Memory B cell (primary cell): ENCODE measurements around the gene MRPL28.

Experiments
- ATAC-seq: fragments of 150-1000 bp; cut with Tn5 transposase; 2 replicates; pipeline ENCODE4 v1.10.0; 2021; ENCODE audit warnings: low read depth, mild to moderate bottlenecking, moderate library complexity
- DNase-seq, 2 donors: peaks; one replicate each; pipeline ENCODE4 v3.0.0; 2022; ENCODE audit warnings: low spot score in 2 of 2
- H3K27ac Mint-ChIP-seq: one replicate; pipeline ENCODE4 v1.8.0; 2022; ENCODE audit warnings: mild to moderate bottlenecking, moderate library complexity, mixed read lengths
- H3K27me3 Mint-ChIP-seq: one replicate; pipeline ENCODE4 v1.8.0; 2022; ENCODE audit warnings: mixed read lengths
- H3K36me3 Mint-ChIP-seq: one replicate; pipeline ENCODE4 v1.8.0; 2022; ENCODE audit warnings: mild to moderate bottlenecking, mixed read lengths
- H3K4me1 Mint-ChIP-seq: one replicate; pipeline ENCODE4 v1.8.0; 2022; ENCODE audit warnings: mixed read lengths
- H3K4me3 Mint-ChIP-seq: one replicate; pipeline ENCODE4 v1.8.0; 2022; ENCODE audit warnings: mild to moderate bottlenecking, moderate library complexity, mixed read lengths
- H3K9me3 Mint-ChIP-seq: one replicate; pipeline ENCODE4 v1.8.0; 2022; ENCODE audit warnings: mixed read lengths

Gene MRPL28

GRCh38 chr16:373020-373598, 2.8 kb upstream of the MRPL28 start:
- Mint-ChIP-seq H3K27me3 (no peaks in the 10 kb centered on the region), H3K4me3 (peak overlapping the region; percentile 21), H3K9me3 (no peaks in the 10 kb centered on the region), H3K36me3 (peaks cover 14% of the 10 kb centered on the region), H3K4me1 (peaks cover 6% of the 10 kb centered on the region), H3K27ac (no peak overlapping the region)
- no peak for ATAC-seq
- no peak for DNase-seq

- DNase-seq: no peak
- Mint-ChIP-seq H3K9me3 (no peaks in the 10 kb centered on the region), H3K27me3 (no peaks in the 10 kb centered on the region), H3K4me1 (peaks cover 6% of the 10 kb centered on the region), H3K36me3 (peaks cover 15% of the 10 kb centered on the region), H3K4me3 (no peak overlapping the region), H3K27ac (no peak overlapping the region)
- ATAC-seq: no peak
Observed at GRCh38 chr16:372302-372983, 2.1 kb upstream of the MRPL28 start.

- Mint-ChIP-seq H3K4me1 (peaks cover 6% of the 10 kb centered on the region), H3K27me3 (no peaks in the 10 kb centered on the region), H3K9me3 (no peaks in the 10 kb centered on the region), H3K36me3 (peaks cover 18% of the 10 kb centered on the region), H3K4me3 (peak overlapping the region; percentile 65), H3K27ac (no peak overlapping the region)
- DNase-seq (no peak), ATAC-seq (no peak)
Observed at GRCh38 chr16:371515-372301, 1.4 kb upstream of the MRPL28 start.

GRCh38 chr16:370979-371514, 709 bp upstream of the MRPL28 start:
- ATAC-seq (no peak), DNase-seq (no peak)
- no peaks in the 10 kb centered on the region for H3K27me3 Mint-ChIP-seq

GRCh38 chr16:369866-370436, 387 bp downstream of the MRPL28 start:
- peak overlapping the region; percentile 88 for H3K27ac Mint-ChIP-seq
- peaks cover 6% of the 10 kb centered on the region for H3K4me1 Mint-ChIP-seq
- H3K36me3 Mint-ChIP-seq: peaks cover 20% of the 10 kb centered on the region
- ATAC-seq: no peak
- no peaks in the 10 kb centered on the region for H3K9me3 Mint-ChIP-seq
- peak overlapping the region; percentile 56 for H3K4me3 Mint-ChIP-seq
- no peak for DNase-seq
- no peaks in the 10 kb centered on the region for H3K27me3 Mint-ChIP-seq

More at GRCh38 chr16:370979-371514, 709 bp upstream of the MRPL28 start:
- no peaks in the 10 kb centered on the region for H3K9me3 Mint-ChIP-seq
- H3K4me3 Mint-ChIP-seq: peak overlapping the region; percentile 95
- H3K36me3 Mint-ChIP-seq: peaks cover 20% of the 10 kb centered on the region
- H3K27ac Mint-ChIP-seq: no peak overlapping the region
- H3K4me1 Mint-ChIP-seq: peaks cover 6% of the 10 kb centered on the region

GRCh38 chr16:369275-369865, 968 bp downstream of the MRPL28 start:
- H3K4me3 Mint-ChIP-seq: peak overlapping the region; percentile 43
- DNase-seq: no peak

GRCh38 chr16:368388-369158, 1.8 kb downstream of the MRPL28 start:
- ATAC-seq (no peak), DNase-seq (no peak)
- peaks cover 3% of the 10 kb centered on the region for H3K27me3 Mint-ChIP-seq
- peaks cover 6% of the 10 kb centered on the region for H3K4me1 Mint-ChIP-seq
- no peak overlapping the region for H3K27ac Mint-ChIP-seq
- H3K36me3 Mint-ChIP-seq: peaks cover 18% of the 10 kb centered on the region
- no peaks in the 10 kb centered on the region for H3K9me3 Mint-ChIP-seq
- H3K4me3 Mint-ChIP-seq: no peak overlapping the region

More at GRCh38 chr16:369275-369865, 968 bp downstream of the MRPL28 start:
- peaks cover 20% of the 10 kb centered on the region for H3K36me3 Mint-ChIP-seq
- no peaks in the 10 kb centered on the region for H3K9me3 Mint-ChIP-seq
- H3K27ac Mint-ChIP-seq: no peak overlapping the region
- H3K27me3 Mint-ChIP-seq: no peaks in the 10 kb centered on the region
- H3K4me1 Mint-ChIP-seq: peaks cover 6% of the 10 kb centered on the region
- no peak for ATAC-seq

- Mint-ChIP-seq H3K9me3 (no peaks in the 10 kb centered on the region), H3K27me3 (peaks cover 6% of the 10 kb centered on the region), H3K4me3 (no peak overlapping the region), H3K27ac (no peak overlapping the region), H3K4me1 (peaks cover 6% of the 10 kb centered on the region), H3K36me3 (peaks cover 15% of the 10 kb centered on the region)
- no peak for DNase-seq
- ATAC-seq: no peak
Observed at GRCh38 chr16:367333-367903, 2.9 kb downstream of the MRPL28 start.

GRCh38 chr16:366476-366875, 3.9 kb downstream of the MRPL28 start:
- Mint-ChIP-seq H3K4me3 (no peak overlapping the region), H3K4me1 (peaks cover 11% of the 10 kb centered on the region), H3K9me3 (no peaks in the 10 kb centered on the region), H3K27ac (no peak overlapping the region), H3K36me3 (peaks cover 15% of the 10 kb centered on the region), H3K27me3 (peaks cover 10% of the 10 kb centered on the region)
- no peak for ATAC-seq
- no peak for DNase-seq

GRCh38 chr16:364595-365491, 5.5 kb downstream of the MRPL28 start:
- no peak for ATAC-seq
- Mint-ChIP-seq H3K27ac (no peak overlapping the region), H3K4me1 (peaks cover 7% of the 10 kb centered on the region), H3K9me3 (no peaks in the 10 kb centered on the region), H3K4me3 (no peak overlapping the region), H3K36me3 (peaks cover 12% of the 10 kb centered on the region), H3K27me3 (peaks cover 10% of the 10 kb centered on the region)
- DNase-seq: no peak

- no peak for ATAC-seq
- H3K4me1 Mint-ChIP-seq: peaks cover 5% of the 10 kb centered on the region
Observed at GRCh38 chr16:363766-364490, 6.4 kb downstream of the MRPL28 start.

More at GRCh38 chr16:363766-364490, 6.4 kb downstream of the MRPL28 start:
- Mint-ChIP-seq H3K27ac (no peak overlapping the region), H3K9me3 (no peaks in the 10 kb centered on the region), H3K36me3 (peaks cover 11% of the 10 kb centered on the region), H3K4me3 (no peak overlapping the region), H3K27me3 (peaks cover 10% of the 10 kb centered on the region)
- DNase-seq: no peak
